ENCODE results near the gene WDR72.
"Not testable (repeated sequence)": the region's sequence is repeated elsewhere in the genome, so short reads cannot be mapped to it uniquely, and the experiment has no call there.

The WDR72 gene

GRCh38 chr15:53563627-53564026 lies 195.8 kb downstream of the WDR72 start:
- no peak overlapping the region for H3K4me3 ChIP-seq (ENCODE audit: low read depth, low read length)
- no peak for DNase-seq (ENCODE audit: low read depth)
- no peak for TF ChIP-seq CTCF (conservative IDR thresholded peaks at IDR 0.05; ENCODE audit: low read depth, low read length)

DNA sequence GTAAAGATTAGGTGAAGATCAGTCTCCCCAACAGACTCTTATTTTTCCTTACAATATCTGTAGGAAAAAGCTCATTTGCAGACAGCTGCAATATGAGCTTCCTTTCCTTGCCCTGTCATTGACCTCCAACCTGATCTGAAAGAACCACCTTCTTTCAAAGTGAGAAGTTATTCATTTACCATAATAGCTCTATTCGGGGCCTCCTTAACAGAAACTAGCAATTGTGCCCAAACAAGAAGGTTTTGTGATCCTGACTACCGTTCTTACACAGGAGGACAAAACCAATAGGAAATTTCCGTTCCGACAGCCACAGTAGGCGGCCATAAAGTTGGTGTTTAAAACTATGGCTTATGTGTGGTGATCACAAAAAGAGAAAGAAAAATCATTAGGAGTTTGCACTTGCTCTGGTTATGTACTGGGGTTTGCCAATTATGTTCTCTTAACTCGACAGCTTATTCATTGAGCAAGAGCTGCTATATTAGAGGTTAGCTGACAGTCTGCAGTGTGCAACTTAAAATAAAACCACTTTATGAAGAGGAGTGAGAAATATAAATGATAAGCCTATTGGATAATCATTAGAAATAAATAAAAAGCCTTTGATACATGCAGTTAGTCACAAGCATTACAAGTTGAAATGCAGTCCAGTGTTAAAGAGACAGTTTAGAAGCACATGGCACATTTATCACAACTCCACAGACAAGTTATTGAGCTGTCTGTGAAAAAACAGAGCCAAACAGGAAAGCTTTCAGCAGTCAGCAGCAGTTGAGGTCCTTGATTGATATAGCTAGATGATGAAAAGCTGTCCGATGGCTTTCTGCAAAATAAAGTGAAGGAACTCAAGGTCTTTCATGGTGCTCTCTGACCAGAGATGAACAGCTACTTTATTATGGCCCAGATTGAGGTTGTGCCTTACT lies 199.8 kb downstream of the WDR72 start:
- H3K4me3 ChIP-seq (ENCODE audit: low read depth, low read length): no peak overlapping the region
- TF ChIP-seq CTCF (conservative IDR thresholded peaks at IDR 0.05; ENCODE audit: low read depth, low read length): no peak
- DNase-seq (ENCODE audit: low read depth): no peak

GRCh38 chr15:53558384-53558783 lies 201.1 kb downstream of the WDR72 start:
- H3K4me3 ChIP-seq (ENCODE audit: low read depth, low read length): no peak overlapping the region
- TF ChIP-seq CTCF (conservative IDR thresholded peaks at IDR 0.05; ENCODE audit: low read depth, low read length): no peak
- DNase-seq (ENCODE audit: low read depth): no peak

GRCh38 chr15:53555226-53555625 lies 204.2 kb downstream of the WDR72 start:
- no peak for DNase-seq (ENCODE audit: low read depth)
- TF ChIP-seq CTCF (conservative IDR thresholded peaks at IDR 0.05; ENCODE audit: low read depth, low read length): no peak
- no peak overlapping the region for H3K4me3 ChIP-seq (ENCODE audit: low read depth, low read length)

DNA sequence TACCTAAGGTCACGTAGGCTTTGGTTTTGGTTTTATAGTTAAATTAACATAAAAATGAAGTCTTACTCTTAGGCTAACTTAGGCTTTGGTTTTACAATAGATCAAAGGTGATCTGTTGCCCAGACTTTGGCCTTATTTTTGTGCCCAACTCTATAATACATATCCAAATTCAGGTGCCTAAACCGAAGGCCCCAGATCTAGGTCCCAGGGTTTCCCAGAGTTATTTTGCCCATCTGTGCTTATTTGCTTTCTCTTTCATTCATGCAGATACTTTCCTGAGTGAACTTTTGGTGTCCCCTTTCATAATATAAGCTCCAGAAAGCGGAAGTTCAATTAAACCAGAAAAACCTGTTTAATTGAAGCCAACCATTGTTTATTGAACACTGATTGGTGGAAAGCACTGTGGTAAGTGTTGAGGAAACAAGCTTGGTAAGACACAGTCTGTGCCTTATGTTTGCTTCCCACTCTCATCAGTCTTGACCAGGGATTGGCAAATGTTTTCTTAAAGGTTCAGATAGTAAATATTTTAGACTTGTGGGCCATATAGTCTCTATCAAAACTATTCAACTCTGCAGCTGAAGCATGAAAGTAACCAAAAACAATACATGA lies 209.7 kb downstream of the WDR72 start:
- H3K4me3 ChIP-seq (ENCODE audit: low read depth, low read length): no peak overlapping the region
- DNase-seq (ENCODE audit: low read depth): no peak
- TF ChIP-seq CTCF (conservative IDR thresholded peaks at IDR 0.05; ENCODE audit: low read depth, low read length): no peak

DNA sequence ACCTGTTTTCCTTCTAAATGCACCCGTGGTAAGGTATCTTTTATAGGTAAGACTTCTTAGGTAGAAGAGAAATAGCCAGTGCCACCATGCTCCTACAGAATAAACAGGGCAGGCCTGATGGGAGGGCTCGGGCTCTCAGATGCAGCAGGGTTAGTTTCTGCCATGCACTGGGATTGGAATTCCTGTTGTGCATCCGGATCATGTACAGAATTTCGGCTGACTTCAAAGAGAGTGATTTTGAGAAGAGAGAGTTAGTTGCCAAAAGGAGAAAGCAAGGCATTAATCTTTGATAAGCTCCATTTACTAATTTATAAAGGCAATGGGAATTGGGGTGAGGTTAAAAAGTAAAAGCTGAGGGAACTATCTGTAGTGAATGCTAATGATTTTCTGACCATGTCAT lies 211.2 kb downstream of the WDR72 start:
- DNase-seq (ENCODE audit: low read depth): no peak
- H3K4me3 ChIP-seq (ENCODE audit: low read depth, low read length): no peak overlapping the region

DNA sequence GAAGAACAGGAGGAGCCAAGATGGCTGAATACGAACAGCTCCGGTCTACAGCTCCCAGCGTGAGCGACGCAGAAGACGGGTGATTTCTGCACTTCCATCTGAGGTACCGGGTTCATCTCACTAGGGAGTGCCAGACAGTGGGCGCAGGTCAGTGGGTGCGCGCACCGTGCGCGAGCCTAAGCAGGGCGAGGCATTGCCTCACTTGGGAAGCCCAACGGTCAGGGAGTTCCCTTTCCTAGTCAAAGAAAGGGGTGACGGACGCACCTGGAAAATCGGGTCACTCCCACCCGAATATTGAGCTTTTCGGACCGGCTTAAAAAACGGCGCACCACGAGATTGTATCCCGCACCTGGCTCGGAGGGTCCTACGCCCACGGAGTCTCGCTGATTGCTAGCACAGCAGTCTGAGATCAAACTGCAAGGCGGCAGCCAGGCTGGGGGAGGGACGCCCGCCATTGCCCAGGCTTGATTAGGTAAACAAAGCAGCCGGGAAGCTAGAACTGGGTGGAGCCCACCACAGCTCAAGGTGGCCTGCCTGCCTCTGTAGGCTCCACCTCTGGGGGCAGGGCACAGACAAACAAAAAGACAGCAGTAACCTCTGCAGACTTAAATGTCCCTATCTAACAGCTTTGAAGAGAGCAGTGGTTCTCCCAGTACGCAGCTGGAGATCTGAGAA lies 218.7 kb downstream of the WDR72 start:
- DNase-seq (ENCODE audit: low read depth): not testable (repeated sequence)

More for the DNA sequence above, 211.2 kb downstream of the WDR72 start:
- TF ChIP-seq CTCF (conservative IDR thresholded peaks at IDR 0.05; ENCODE audit: low read depth, low read length): no peak

More for the DNA sequence above, 218.7 kb downstream of the WDR72 start:
- H3K4me3 ChIP-seq (ENCODE audit: low read depth, low read length): not testable (repeated sequence)

All from choroid plexus epithelial cell (primary cell).